ENCODE results near the gene FOXK2. TPM values are rescaled to one million over a fixed set of nuclear protein-coding genes. Genes with fewer than 3 reads are reported as not detected.
A peak's percentile ranks its signal among the peaks of the same experiment; 100 is the strongest.

FOXK2 gene
- polyA plus RNA-seq, 3 donors: 40.1 to 50.6 (median 44.8) TPM

DNA sequence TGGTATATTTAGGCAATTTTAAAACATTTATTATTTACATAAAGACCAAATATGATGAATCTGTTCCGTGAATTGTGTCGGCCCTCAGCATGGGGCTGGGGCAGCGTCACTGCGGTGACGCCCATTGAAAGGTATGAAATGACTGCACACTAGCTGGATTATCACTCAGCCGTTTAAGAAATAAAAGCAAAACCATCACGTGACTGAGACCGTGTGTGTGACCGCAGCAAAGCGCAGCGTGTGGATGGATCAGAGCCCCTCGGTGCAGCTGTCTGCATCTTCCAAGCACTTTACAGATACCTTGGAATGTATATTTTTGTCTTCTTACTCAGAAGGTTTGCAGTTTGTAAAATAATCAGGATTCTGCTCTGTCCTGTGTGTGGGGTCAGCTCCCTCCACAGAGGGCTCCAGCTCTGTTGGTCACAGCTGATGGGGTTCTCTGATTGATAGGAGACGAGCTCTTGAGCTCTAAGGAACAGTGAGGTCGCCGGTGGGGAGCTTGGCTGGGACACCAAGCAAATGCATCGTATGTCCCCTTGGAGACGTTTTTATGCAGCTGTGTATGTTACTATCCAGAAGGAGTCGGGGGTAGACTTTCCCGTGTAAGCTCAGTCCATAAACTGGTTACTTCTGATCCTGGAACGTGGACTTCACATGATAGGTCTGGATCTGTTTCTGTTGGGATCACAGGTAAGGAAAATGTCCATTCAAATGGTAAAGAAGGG lies 83.6 kb downstream of the FOXK2 start:
- DNase-seq: no peak

DNA sequence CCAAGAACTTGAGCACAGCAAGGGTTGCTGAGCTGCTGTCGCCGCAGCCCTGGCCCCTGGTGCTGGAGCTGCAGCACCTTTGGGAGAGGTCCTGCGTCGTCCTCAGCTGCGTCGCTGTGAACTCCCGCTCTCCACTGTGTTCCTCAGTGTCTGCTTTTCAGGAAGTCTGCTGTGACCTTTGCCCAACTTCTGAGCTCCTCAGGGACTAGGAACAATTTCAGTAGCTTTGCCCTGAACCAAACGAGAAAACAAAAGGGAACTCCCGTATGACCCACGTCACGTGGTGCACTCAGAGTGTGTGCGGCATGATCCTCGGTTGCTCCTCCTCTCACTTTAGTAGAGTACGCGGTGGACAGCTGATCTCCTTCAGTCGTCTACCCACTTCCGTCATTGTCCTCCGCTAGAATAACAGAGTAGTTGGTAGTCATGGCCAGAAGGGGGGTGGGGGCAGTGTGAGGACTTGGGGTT lies 84.5 kb downstream of the FOXK2 start:
- peak; percentile 77 for DNase-seq

DNA sequence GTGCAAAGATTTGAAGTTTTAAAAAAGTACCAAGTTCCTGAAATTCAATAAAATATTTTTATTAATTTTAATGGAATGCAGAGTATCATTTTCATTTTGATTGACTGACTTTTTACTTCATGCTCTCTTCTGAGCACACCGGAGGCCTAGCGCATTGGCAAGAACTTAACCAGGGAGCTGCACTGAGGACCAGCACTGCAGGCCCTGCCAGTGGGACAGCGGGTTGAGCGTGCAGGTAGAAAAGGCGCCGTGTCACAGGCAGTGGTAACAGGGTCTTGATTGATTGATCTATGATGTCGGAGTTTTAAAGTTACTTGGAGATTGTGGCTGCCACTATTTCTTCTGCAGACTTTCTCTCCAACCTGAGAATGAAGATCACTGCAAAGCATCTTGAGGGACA lies 85.0 kb downstream of the FOXK2 start:
- DNase-seq: no peak

DNA sequence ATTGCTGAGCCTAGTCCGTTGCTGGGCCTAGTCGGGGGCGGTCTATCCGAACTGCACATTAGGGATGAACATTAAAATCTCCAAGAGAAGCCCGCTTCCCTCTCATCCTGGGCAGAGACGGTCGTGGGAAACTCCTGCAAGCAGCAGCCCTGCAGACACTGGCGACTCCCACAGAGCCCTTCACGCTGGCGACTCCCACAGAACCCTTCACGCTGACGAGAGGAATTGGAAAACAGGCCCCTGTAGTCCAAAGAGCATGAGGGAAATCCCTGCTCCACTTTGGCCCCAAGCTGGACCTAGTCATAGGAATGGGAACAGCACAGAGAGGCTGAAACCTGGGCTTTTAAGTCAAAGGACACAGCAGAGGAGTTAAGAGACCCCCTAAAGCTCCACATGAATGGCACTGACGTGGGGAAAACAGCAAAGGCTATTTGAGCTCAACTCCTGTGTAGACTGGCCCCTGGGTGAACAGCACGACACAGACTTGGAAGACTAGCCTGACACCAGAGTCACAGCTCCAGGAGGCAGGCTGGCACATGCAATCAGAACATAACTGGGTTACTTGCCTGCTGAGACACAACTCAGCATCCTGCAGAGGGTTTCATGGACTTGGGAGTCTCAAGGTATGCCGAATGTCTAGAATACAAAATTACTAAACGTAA lies 86.5 kb downstream of the FOXK2 start:
- no peak for DNase-seq

DNA sequence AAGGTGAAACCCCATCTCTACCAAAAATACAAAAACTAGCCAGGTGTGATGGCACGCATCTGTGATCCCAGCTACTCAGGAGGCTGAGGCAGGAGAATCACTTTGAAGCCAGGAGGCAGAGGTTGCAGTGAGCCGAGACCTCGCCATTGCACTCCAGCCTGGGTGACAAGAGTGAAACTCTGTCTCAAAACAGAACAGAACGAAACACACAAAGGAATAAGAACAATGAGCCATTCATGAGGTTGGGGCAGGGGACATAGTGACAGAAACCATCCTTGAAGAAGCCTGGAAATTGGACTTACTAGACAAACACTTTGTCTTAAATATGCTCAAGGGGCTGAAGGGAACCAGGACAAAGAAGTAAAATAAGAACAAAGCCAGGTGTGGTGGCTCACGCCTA lies 89.3 kb downstream of the FOXK2 start:
- DNase-seq: no peak

DNA sequence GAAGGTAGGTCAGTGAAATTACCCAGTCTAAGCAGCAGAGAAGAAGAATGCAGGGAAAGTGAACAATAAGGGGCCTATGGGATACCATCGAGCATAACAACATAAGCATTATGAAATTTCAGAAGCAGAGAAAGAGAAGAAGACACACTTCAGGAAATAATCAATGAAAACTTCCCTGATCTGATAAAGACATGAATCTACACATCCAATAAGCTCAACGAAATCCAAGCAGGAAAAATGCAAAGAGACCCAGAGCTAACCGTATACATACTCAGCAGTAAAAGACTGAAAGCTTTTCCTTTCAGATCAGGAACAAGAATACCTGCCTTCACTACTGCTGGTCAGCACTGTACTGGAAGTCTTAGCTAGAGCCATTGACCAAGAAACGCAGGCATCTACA lies 90.1 kb downstream of the FOXK2 start:
- DNase-seq: no peak

DNA sequence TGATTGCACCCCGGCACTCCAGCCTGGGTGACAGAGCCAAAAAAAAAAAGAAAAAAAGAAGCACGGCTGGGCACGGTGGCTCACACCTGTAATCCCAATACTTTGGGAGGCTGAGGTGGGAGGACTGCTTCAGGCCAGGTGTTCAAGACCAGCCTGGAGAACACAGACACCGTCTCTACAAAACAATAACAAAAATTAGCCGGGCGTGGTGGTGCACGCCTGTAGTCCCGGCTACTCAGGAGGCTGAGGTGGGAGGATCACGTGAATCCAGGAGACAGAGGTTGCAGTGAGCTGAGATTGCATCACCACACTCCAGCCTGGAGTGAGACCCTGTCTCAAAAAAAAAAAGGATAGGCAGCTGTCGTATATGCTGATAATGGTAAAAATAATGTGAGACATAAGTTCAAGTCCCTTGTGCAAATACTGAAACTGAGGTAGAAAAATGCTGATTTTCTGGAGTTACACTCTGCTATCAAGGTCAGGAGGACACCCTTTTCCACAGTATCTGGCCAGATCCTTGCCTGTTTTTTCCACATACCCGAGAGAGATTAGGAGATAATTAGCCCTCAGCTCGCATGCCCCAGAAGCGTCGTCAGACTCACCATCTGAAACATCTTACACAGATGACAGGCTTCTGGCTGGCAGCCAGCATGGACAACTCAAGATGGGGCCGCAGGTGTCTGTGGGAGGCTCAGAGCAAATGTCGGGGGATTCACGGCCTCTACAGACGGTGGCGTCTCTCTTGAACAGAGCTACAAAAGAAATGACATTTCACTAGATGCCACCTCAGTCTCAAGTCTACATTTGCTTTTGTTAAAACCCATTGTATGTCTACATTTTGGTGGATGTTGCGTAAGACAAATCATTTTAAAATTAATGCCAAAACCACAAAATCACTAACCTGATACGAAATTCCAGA lies 91.9 kb downstream of the FOXK2 start:
- DNase-seq: peak; percentile 43

DNA sequence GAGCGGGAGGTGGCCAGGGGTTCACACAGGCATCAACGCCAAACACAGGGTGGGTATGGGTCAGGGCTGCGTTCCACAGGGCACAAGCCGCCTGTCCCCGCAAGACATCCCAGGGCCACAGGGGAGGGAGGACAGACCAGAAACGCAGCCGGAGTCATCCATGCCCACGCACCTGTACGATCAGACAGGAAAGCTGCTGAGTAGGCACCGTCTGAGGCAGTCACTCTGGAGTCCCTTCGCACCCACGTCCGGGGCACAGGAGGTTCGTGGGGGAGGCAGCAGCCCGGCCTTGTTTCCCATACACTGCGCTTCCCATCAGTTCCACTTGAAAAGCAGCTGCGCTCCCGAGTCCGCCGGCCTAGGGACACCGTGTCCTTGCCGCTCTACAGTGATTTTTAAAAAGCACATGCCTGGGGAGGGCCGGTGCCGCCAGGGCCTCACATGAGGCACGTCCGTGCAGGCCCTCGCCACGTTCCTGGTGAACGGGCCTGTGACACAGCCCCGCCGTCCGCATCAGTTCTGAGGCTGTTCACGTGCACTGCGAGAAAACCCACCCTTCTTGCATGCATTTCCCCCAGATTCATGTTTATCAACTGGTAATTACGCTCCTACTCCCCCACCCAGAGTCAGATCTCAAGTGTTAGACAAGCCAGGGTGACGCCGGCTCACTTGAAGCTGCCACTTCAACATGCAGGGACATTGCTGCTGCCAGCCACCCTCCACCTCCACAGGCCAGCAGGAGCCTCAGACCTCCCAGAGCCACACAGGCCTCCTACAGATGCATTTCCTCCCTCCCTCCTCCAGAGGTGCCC lies 94.0 kb downstream of the FOXK2 start:
- DNase-seq: peak; percentile 35

DNA sequence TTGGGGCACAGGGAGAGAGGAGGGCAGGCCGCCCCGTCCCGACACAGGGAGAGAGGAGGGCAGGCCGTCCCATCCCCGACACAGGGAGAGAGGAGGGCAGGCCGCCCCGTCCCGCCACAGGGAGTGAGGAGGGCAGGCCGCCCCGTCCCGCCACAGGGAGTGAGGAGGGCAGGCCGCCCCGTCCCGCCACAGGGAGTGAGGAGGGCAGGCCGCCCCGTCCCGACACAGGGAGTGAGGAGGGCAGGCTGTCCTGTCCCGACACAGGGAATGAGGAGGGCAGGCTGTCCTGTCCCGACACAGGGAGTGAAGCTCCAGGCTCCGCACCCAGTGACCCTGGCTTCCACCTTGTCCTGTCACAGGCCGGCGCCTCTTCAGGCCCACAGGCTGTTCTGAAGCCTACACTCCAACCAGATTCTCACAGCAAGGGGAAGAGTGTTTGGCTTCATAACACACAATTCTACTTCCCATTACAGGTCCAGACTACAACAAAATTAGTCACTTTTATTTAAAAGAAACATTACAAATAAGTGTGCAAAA lies 94.6 kb downstream of the FOXK2 start:
- DNase-seq: no peak

DNA sequence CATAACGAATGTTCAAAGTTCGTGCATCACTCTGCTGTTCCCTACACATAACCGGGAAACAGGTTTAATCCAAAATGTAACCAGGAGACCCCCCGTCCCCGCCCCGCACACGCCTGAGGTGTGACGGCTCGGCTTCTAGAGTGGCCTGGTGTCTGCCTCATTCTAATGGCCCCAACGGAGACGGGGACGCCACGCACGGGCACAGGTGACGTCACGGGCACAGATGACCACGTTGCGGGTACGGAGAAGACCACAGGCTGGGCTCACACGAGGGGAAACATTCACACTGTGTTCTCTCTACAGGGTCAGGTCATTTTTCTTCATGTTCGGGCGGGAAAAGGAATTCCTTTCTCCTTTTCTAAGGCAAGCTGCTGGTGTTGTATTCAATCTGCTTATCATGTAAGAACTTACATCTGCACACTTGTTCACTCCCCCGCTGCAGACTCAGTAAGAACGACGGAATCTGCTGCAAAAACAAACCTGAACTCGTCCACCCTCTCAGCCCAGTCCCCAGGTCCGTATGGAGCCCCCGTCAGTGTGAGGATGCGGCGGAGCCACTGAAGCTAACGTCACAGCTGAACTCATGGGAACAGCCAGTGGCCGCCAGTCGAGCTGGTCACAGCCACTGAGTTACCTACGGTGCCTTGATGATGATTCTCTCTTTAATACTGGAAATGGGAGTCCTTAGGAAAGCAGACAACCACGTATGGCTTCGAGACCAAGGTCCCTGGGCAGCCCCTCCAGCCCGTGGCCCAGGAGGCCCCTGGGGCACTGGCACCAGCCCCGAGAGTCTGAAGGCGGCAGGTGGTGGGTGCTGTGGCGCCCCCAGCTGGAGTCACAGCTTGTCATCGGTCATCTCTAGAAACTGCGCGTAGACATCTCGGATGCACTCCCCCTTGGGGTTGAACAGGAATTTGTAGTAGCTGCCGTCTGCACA lies 95.8 kb downstream of the FOXK2 start:
- DNase-seq: no peak

DNA sequence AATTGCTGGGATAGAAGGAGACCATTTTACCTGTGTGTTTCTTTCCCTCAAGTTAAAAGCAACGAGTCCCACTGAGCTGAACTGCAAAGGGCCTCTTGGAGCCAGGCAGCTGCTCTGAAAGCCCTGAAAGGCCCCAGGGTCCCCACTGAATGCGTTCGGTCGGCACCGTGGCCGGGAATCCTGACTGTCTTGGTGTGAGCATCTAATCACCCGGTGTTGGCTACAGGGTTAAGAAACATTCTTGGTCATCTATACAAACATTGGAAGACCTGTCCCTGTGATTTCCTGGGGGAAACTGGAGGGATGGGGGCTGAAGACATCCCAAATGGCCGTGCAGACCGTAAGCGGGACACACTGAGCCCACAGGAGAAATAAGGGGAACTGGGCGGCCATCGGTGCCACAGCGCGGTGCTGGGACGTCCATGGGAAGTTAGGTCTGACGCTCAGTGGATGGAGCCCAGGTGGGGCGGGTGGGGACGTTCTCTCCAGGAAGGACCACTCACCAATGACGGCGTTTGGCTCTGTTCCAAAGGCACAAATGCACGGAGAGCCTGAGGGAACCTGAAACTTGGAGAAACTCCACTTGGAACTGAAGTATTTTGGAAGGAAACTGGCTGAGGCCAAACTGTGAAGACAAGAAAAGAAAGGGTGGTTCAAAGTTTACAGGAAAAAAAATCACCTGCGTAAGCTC lies 96.6 kb downstream of the FOXK2 start:
- no peak for DNase-seq

DNA sequence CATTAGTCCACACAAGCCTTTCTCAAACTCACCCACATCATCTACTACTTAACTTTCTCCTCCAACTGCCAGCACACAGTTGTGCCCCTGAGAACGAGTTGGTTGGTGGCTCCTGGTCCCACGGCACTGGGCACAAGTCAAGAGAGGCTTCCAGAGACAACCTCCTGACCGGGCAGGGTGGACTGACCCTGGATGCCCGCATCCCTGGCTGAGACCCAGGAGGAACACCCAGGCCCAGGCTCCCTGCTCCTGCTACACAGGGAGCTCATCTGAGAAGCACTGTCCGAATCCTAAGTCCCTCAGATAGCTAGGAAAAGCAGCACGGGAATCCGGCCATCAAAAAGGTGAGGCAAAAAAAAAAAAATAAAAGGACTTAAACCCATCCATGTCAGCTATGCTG lies 99.7 kb downstream of the FOXK2 start:
- no peak for DNase-seq

DNA sequence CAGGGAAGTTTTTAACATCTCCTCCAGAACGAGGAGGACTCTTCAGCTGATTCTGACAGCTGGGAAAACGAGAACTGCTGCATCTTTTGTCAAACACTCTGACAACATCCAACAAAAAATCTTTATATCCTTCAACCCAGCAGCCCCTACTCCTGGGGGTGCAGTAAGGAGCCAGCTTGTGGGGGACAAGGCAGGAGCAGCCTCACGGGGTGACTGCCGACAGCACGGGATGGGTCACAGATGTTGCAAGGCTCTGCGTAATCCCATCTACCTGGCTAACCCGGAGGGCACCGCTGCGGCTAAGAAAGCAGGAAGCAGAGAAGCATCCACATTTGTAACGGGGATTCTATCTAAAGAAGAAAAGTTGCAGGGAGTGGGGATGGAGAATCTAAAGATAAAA lies 100.1 kb downstream of the FOXK2 start:
- DNase-seq: no peak

DNA sequence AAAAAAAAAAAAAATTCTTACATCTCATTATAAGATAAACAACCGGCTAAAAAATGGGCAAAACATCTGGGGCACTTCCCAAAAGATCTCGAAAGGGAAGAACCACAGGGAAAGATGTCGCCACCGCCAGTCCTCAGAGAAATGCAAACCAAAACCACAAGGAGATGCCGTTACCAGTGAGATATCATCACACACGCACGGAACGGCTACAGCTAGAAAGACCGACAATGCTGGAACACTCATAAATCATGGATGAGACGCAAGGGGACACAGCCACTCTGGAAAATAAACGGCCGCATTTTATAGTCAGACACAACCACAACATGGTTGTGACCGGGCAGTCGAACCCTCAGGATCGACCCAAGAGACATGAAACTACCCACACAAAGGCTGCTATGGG lies 104.2 kb downstream of the FOXK2 start:
- DNase-seq: no peak

DNA sequence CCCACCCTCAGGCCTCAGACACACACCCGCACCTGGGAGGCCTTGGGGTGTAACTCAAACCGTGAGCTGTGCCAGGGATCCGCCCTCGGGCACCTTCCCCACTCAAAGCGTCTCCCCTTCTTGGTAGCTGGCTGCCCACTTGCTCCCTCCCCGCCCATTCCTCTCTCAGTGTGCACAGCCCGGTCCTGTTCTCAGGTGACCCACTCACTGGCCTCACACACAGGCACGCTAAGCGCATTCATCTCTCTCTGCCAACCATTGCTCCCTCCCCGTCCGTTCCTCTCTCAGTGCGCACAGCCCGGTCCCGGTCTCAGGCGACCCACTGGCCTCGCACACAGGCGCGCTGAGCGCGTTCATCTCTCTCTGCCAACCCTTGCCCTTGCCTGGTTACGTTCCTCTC lies 107.9 kb downstream of the FOXK2 start:
- no peak for DNase-seq

DNA sequence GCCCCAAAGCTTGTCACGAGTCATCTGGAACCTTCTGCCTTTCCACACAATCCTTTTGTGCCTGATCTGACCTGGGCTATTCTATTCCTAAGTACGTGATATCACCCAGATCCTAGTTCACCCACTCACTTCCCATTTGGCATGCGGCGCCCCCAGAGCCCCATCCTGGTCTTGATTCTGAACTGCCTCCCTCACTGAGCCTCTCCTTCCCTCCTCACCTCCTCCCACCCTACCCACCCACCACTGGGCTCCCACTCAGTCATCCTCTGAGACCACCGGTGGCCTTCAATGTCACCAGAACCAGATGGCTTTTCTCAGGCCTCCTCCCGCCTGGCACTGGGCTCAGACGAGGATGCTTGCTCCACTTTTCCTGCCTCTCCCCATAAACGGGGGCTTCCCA lies 110.2 kb downstream of the FOXK2 start:
- no peak for DNase-seq

DNA sequence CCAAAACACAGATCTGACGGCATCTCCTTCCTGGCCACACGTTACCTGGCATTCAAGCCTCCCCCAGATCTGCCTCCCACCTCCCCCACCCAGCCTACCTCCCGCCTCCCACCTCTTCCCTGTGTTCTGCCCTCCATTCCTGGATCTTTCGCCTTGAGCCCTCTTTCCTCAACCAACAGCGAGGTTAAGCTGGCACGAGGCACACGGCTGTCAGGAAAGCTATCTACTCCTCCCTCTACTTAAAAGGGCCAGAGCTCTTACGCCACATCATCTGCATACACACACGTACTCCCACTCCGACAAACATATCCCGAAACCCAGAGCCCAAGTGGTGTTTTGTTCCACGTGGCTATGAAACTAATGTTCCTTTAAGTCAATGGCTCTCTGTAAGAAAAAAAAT lies 110.7 kb downstream of the FOXK2 start:
- no peak for DNase-seq

DNA sequence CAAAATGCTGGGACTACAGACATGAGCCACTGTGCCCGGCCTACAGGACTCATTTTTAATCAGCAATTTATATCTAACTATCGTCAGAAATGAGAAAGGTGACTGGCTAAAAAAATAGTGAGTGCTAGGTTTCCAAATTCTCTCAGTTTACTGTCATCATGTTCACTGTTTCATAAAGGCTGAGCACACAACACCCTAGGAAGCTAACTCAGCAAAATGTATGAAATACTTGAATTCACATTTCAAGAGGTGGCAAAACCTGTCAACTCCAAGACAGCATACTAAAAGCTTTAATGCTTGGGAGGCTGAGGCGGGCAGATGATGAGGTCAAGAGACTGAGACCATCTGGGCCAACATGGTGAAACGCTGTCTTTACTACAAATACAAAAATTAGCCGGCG lies 112.0 kb downstream of the FOXK2 start:
- DNase-seq: no peak

DNA sequence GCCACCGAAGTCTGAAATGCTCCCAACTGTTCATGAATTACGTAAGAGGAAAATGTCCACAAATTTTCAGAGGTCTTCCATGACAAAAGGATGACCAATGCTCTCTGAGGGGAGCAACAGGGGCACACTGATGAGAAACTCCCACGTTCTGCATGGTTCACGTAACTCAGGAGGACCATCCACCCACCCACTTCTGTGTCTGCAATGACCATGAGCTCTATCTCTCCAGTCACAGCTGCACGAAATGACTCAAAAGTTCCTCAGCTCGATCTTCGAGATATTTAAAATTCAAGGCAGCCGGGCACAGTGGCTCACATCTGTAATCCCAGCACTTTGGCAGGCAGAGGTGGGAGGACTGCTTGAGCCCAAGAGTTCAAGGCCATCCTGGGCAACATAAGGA lies 112.9 kb downstream of the FOXK2 start:
- DNase-seq: no peak

DNA sequence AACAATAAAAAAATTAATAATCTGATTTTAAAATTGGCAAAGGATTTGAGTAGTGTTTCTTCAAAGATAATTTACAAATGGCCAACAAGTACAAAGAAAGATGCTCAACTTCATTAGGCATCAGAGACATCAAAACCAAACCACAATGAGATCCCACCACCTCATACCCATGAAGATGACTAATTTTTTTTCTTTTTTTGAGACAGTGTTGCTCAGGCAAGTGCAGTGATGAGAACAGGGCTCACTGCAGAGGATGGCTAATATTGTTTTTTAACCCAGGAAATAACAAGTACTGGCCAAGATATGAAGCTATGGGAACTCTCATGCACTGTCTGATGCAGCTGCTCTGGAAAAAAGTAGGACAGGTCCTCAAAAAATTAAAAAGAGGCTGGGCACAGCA lies 113.8 kb downstream of the FOXK2 start:
- DNase-seq: no peak
